Stomach (tissue), 9 donors: ENCODE results near the gene ANKRD11. TPM values are rescaled to one million over a fixed set of nuclear protein-coding genes. Genes with fewer than 3 reads are reported as not detected.
A peak's percentile ranks its signal among the peaks of the same experiment; 100 is the strongest.

Experiments
- DNase-seq, 2 donors: peaks; one replicate each; pipeline versions ENCODE4 v3.0.0 to v3.0.0-alpha.2; 2013 to 2019
- H3K27ac ChIP-seq, 5 donors: fragments of 200-600 bp in 4 of 5; sonication (generic) in 4 of 5; one replicate each; pipeline ENCODE4 v1.5.1; 2013 to 2019; ENCODE audit warnings: mild to moderate bottlenecking in 1 of 5, moderate library complexity in 1 of 5
- H3K27me3 ChIP-seq, 3 donors: fragments of 200-600 bp; sonication (generic); one replicate each; pipeline ENCODE4 v1.5.1; 2017 to 2019; ENCODE audit warnings: mixed run types in 1 of 3
- H3K36me3 ChIP-seq, 4 donors: fragments of 200-600 bp; sonication (generic); 1 replicate in 3 of 4; 2 replicates in 1 of 4; pipeline ENCODE4 v1.5.1; 2016 to 2019
- H3K4me1 ChIP-seq, 4 donors: fragments of 200-600 bp; sonication (generic); one replicate each; pipeline ENCODE4 v1.5.1; 2016 to 2019
- H3K4me3 ChIP-seq, 4 donors: fragments of 200-600 bp; sonication (generic) in 3 of 4; one replicate each; pipeline ENCODE4 v1.5.1; 2016 to 2019; ENCODE audit warnings: mild to moderate bottlenecking in 1 of 4
- H3K9me3 ChIP-seq, 4 donors: fragments of 200-600 bp; sonication (generic); one replicate each; pipeline ENCODE4 v1.5.1; 2016 to 2019
- CTCF ChIP-seq, 7 experiments: fragments of 450-650 bp in 4 of 7; fragments of 200-600 bp in 3 of 7; sonication (generic) in 3 of 7; IDR thresholded peaks; one replicate each; pipeline ENCODE4 v1.5.1; 2016 to 2019; ENCODE audit warnings: antibody characterized with exemption in 7 of 7, control low read depth in 2 of 7, mild to moderate bottlenecking in 1 of 7
- EP300 ChIP-seq: sonication (generic); formaldehyde crosslinking; IDR thresholded peaks from one replicate; pipeline ENCODE4 v1.6.1; 2017; ENCODE audit warnings: antibody characterized with exemption
- POLR2A ChIP-seq, 4 donors: fragments of 450-650 bp; IDR thresholded peaks; one replicate each; pipeline ENCODE4 v1.6.1; 2016; ENCODE audit warnings: antibody characterized with exemption in 4 of 4, control low read depth in 2 of 4, mild to moderate bottlenecking in 1 of 4, moderate library complexity in 1 of 4
- POLR2AphosphoS5 ChIP-seq, 3 donors: sonication (generic); formaldehyde crosslinking; IDR thresholded peaks; one replicate each; pipeline ENCODE4 v1.6.1; 2016; ENCODE audit warnings: antibody characterized with exemption in 3 of 3
- WGBS, 5 donors: extraction: QIAGEN DNeasy Blood & Tissue Kit in 3 of 5; methylation state at CpG; one replicate each; pipeline versions ENCODE4 v1.1.5 to v1.1.7; 2013 to 2018; 5-methylcytosine and 5-hydroxymethylcytosine counted together
- intact Hi-C: fragments of 100-400 bp; cut with DNase I; formaldehyde crosslinking; loops from one replicate; pipeline ENCODE4 v1.15.1; 2023; ENCODE audit warnings: low total_unique reads
- polyA plus RNA-seq, 3 donors: library from polyadenylated mRNA; stranded (reverse); fragments of 200-250 nt; gene quantifications; one replicate each; pipeline ENCODE4 v1.2.3, GENCODE V29; 2013
- total RNA-seq, 5 donors: library from RNA; depleted of rRNA; stranded (reverse); fragments of >200 nt; gene quantifications; one replicate each; pipeline versions ENCODE4 v1.1.0 to v1.2.3, GENCODE V29; 2014 to 2016
- donor health status: healthy with polysubstance abuse.
- donor health status: Bipolar disorder and iron deficiency.
- donor health status: healthy.

The ANKRD11 gene
- total and polyA plus RNA-seq, 8 donors, result 25.4 to 350 (median 88.7) TPM

GRCh38 chr16:89380681-89381080 lies 109.7 kb downstream of the ANKRD11 start:
- Histone ChIP-seq H3K27me3 (no peaks in the 10 kb centered on the region), H3K27ac (no peak overlapping the region), H3K36me3 (no peaks in the 10 kb centered on the region), H3K9me3 (peaks cover 0 to 8% (median 3%) of the 10 kb centered on the region in 4 donors), H3K4me1 (peaks cover 30 to 98% (median 67%) of the 10 kb centered on the region in 4 donors), H3K4me3 (no peak overlapping the region)
- intact Hi-C loops, result no loop called here
- TF ChIP-seq EP300, result no peak
- TF ChIP-seq CTCF (IDR thresholded peaks at IDR 0.05), result no peak
- no peak for TF ChIP-seq POLR2A (IDR thresholded peaks at IDR 0.05)
- no peak for TF ChIP-seq POLR2AphosphoS5 (IDR thresholded peaks at IDR 0.05)
- 80 to 86% (median 82%) methylated on average over 15 of the region's 15 CpGs for WGBS, 5 donors
- no peak for DNase-seq

- Histone ChIP-seq H3K4me3 (no peak overlapping the region), H3K36me3 (no peaks in the 10 kb centered on the region), H3K4me1 (peaks cover 35 to 96% (median 72%) of the 10 kb centered on the region in 4 donors), H3K27me3 (no peaks in the 10 kb centered on the region), H3K9me3 (peaks cover 0 to 9% (median 3%) of the 10 kb centered on the region in 4 donors), H3K27ac (peak overlapping the region in 3 of 5 donors; percentile 3 to 81 (median 17))
- no peak for DNase-seq
- 78 to 92% (median 84%) methylated on average over 29 of the region's 29 CpGs for WGBS, 5 donors
- TF ChIP-seq POLR2AphosphoS5 (IDR thresholded peaks at IDR 0.05) (peak in 1 of 3 donors; percentile 19), CTCF (IDR thresholded peaks at IDR 0.05) (no peak), EP300 (no peak)
- intact Hi-C loops, result no loop called here
These were observed 111.2 kb downstream of the ANKRD11 start for GRCh38 chr16:89378947-89379771.

- Histone ChIP-seq H3K4me3 (no peak overlapping the region), H3K9me3 (peaks cover 0 to 9% (median 3%) of the 10 kb centered on the region in 4 donors), H3K36me3 (peaks cover 0 to 6% (median 0%) of the 10 kb centered on the region in 4 donors), H3K4me1 (peaks cover 23 to 96% (median 68%) of the 10 kb centered on the region in 4 donors), H3K27me3 (no peaks in the 10 kb centered on the region), H3K27ac (peak overlapping the region in 4 of 5 donors; percentile 38 to 81 (median 58))
- no peak for TF ChIP-seq POLR2AphosphoS5 (IDR thresholded peaks at IDR 0.05)
- TF ChIP-seq CTCF (IDR thresholded peaks at IDR 0.05), result no peak
- no peak for TF ChIP-seq POLR2A (IDR thresholded peaks at IDR 0.05)
- no peak for TF ChIP-seq EP300
- WGBS, 5 donors, result 89 to 93% (median 90%) methylated on average over 8 of the region's 8 CpGs
- DNase-seq, result no peak
- intact Hi-C loops, result no loop called here
These were observed 112.9 kb downstream of the ANKRD11 start for GRCh38 chr16:89377453-89377848.

- H3K4me3 ChIP-seq, result no peak overlapping the region
- TF ChIP-seq EP300 (no peak), POLR2A (IDR thresholded peaks at IDR 0.05) (no peak), POLR2AphosphoS5 (IDR thresholded peaks at IDR 0.05) (peak in 2 of 3 donors; percentile 40 to 52), CTCF (IDR thresholded peaks at IDR 0.05) (no peak)
- 32 to 66% (median 52%) methylated on average over 8 of the region's 8 CpGs for WGBS, 5 donors
- no peak for DNase-seq
- peak overlapping the region in 4 of 5 donors; percentile 38 to 81 (median 58) for H3K27ac ChIP-seq
- peaks cover 0 to 11% (median 4%) of the 10 kb centered on the region in 4 donors for H3K36me3 ChIP-seq
- H3K9me3 ChIP-seq, result peaks cover 0 to 9% (median 3%) of the 10 kb centered on the region in 4 donors
- H3K4me1 ChIP-seq, result peaks cover 20 to 95% (median 65%) of the 10 kb centered on the region in 4 donors
- intact Hi-C loops, result no loop called here
- H3K27me3 ChIP-seq, result no peaks in the 10 kb centered on the region
These were observed 113.4 kb downstream of the ANKRD11 start for GRCh38 chr16:89376812-89377452.
